Panc1 (cell line): ENCODE data around the gene BEGAIN. TPM values are rescaled to one million over a fixed set of nuclear protein-coding genes. Genes with fewer than 3 reads are reported as not detected.

Source experiments
- ATAC-seq: fragments of 200-7000 bp; cut with Tn5 transposase; 2 replicates; pipeline ENCODE4 v1.9.1; 2020; ENCODE audit warnings: mild to moderate bottlenecking, moderate library complexity
- BruUV-seq: library from RNA; stranded (reverse); fragments of 400-500 nt; replicated peaks from 2 replicates; lab custom pipeline; 2021; lab: Mats Ljungman, UMichigan
- CTCF ChIA-PET: fragments of 300-600 bp; sonication (Branson Sonifier 250); formaldehyde crosslinking; loops from one replicate; lab custom pipeline; 2022; ENCODE audit warnings: antibody characterized with exemption; lab: Charles Lee
- POLR2A ChIA-PET: fragments of 300-600 bp; sonication (Branson Sonifier 250); formaldehyde crosslinking; loops from one replicate; lab custom pipeline; 2022; ENCODE audit warnings: antibody characterized with exemption; lab: Charles Lee
- DNase-seq: peaks from one replicate; pipeline ENCODE4 v3.0.0-alpha.2; 2010; ENCODE audit warnings: low read depth, low spot score
- H3K27ac ChIP-seq: 2 replicates; pipeline ENCODE4 v1.5.1; 2011; ENCODE audit warnings: mild to moderate bottlenecking, low read length, inconsistent platforms
- H3K27me3 ChIP-seq: fragments of 200-500 bp; sonication (Bioruptor generic); 2 replicates; pipeline ENCODE4 v1.6.0; 2014; ENCODE audit warnings: low read length, inconsistent platforms; ENCODE audit not compliant: control insufficient read depth, insufficient read depth
- H3K36me3 ChIP-seq: fragments of 200-500 bp; sonication (Bioruptor generic); 2 replicates; pipeline ENCODE4 v1.5.1; 2014; ENCODE audit warnings: inconsistent platforms, mild to moderate bottlenecking, low read length, moderate library complexity; ENCODE audit not compliant: control insufficient read depth, insufficient read depth
- H3K4me1 ChIP-seq: 2 replicates; pipeline ENCODE4 v1.5.1; 2011; ENCODE audit warnings: inconsistent platforms, mild to moderate bottlenecking, low read length, moderate library complexity; ENCODE audit not compliant: control insufficient read depth, insufficient read depth
- H3K4me3 ChIP-seq, 2 experiments: 2 replicates each; pipeline ENCODE4 v1.5.1; 2011 to 2012; ENCODE audit warnings: low read depth in 2 of 2, low read length in 2 of 2, mild to moderate bottlenecking in 2 of 2, inconsistent platforms in 1 of 2, moderate library complexity in 1 of 2
- H3K9me3 ChIP-seq: fragments of 200-500 bp; sonication (Bioruptor generic); 2 replicates; pipeline ENCODE4 v1.5.1; 2014; ENCODE audit warnings: low read depth, mild to moderate bottlenecking, inconsistent platforms, low read length, moderate library complexity; ENCODE audit not compliant: control insufficient read depth, insufficient read depth
- POLR2AphosphoS5 ChIP-seq: IDR thresholded peaks from 2 replicates; pipeline ENCODE4 v1.6.1; 2012; ENCODE audit warnings: mild to moderate bottlenecking, low read depth, low read length, moderate library complexity
- SIN3A ChIP-seq: IDR thresholded peaks from 2 replicates; pipeline ENCODE4 v1.6.1; 2012; ENCODE audit warnings: low read depth, mild to moderate bottlenecking, low read length, moderate library complexity, borderline replicate concordance; ENCODE audit not compliant: insufficient read depth
- TCF7L2 ChIP-seq: IDR thresholded peaks from 2 replicates; pipeline ENCODE4 v1.6.1; 2011; ENCODE audit warnings: mild to moderate bottlenecking, low read depth, low read length, inconsistent platforms
- in situ Hi-C: cut with HindIII; loops from 2 replicates; pipeline ENCODE4 v1.10.0; 2016; ENCODE audit warnings: low sequenced_read_pairs, low pct_unique_long_range_greater_than_20kb
- intact Hi-C: fragments of 100-400 bp; cut with micrococcal nuclease; formaldehyde crosslinking; loops from one replicate; pipeline ENCODE4 v1.10.0; 2022; ENCODE audit not compliant: unreplicated experiment
- total RNA-seq: library from RNA; stranded (reverse); gene quantifications from one replicate; pipeline ENCODE4 v1.2.1, GENCODE V29; 2021; ENCODE audit not compliant: unreplicated experiment
- TF ChIP-seq, protein P1 (sequence below), 2 experiments: IDR thresholded peaks; 2 replicates each; pipeline ENCODE4 v1.6.1; 2011 to 2012; ENCODE audit warnings: low read depth in 2 of 2, control low read depth in 1 of 2, low read length in 1 of 2, mild to moderate bottlenecking in 1 of 2, moderate library complexity in 1 of 2; ENCODE audit not compliant: insufficient read depth in 1 of 2
- TF ChIP-seq, protein P2 (sequence below): fragments of 450-650 bp; IDR thresholded peaks from 2 replicates; pipeline ENCODE4 v1.5.1; 2017; ENCODE audit warnings: mild to moderate bottlenecking

BEGAIN gene
- total RNA-seq, 1 experiment from 2014 or later = 26.5 TPM

DNA sequence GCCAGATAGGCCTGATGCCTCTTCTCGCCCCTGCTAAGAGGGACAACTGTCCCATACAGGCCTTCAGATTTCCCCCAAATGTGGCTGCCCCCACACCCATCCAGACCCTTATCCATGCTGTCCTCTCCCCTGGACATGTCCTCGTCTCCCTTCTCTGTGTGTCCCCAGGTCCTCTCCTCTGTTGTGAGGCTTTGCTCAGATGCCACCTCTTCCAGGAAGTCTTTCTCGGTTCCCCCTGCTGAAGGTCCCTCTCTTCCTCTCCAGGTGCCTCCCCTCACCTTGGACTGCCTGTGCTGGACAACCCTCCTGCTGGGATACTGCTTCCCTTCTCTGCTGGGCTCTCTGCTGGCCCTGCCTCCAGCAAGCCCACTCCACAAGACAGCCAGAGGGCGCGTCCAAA, 33.7 kb downstream of the BEGAIN start:
- DNase-seq (no peak), ATAC-seq (no peak)
- in situ Hi-C loops (no loop called here), intact Hi-C loops (no loop called here)
- Histone ChIP-seq H3K9me3 (no peaks in the 10 kb centered on the region), H3K4me1 (peaks cover 54% of the 10 kb centered on the region), H3K27me3 (no peaks in the 10 kb centered on the region), H3K27ac (no peak overlapping the region), H3K36me3 (no peaks in the 10 kb centered on the region), H3K4me3 (no peak overlapping the region)
- BruUV-seq = no TSS peak
- CTCF ChIA-PET = no interaction called here
- TF ChIP-seq SIN3A (no peak), POLR2AphosphoS5 (no peak), TCF7L2 (no peak)
- TF ChIP-seq, protein P1, sequence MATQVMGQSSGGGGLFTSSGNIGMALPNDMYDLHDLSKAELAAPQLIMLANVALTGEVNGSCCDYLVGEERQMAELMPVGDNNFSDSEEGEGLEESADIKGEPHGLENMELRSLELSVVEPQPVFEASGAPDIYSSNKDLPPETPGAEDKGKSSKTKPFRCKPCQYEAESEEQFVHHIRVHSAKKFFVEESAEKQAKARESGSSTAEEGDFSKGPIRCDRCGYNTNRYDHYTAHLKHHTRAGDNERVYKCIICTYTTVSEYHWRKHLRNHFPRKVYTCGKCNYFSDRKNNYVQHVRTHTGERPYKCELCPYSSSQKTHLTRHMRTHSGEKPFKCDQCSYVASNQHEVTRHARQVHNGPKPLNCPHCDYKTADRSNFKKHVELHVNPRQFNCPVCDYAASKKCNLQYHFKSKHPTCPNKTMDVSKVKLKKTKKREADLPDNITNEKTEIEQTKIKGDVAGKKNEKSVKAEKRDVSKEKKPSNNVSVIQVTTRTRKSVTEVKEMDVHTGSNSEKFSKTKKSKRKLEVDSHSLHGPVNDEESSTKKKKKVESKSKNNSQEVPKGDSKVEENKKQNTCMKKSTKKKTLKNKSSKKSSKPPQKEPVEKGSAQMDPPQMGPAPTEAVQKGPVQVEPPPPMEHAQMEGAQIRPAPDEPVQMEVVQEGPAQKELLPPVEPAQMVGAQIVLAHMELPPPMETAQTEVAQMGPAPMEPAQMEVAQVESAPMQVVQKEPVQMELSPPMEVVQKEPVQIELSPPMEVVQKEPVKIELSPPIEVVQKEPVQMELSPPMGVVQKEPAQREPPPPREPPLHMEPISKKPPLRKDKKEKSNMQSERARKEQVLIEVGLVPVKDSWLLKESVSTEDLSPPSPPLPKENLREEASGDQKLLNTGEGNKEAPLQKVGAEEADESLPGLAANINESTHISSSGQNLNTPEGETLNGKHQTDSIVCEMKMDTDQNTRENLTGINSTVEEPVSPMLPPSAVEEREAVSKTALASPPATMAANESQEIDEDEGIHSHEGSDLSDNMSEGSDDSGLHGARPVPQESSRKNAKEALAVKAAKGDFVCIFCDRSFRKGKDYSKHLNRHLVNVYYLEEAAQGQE (IDR thresholded peaks at IDR 0.05; ENCODE audit: insufficient read depth in 1 of 2, low read depth in 2 of 2, low read length in 1 of 2) = no peak
- TF ChIP-seq, protein P2, sequence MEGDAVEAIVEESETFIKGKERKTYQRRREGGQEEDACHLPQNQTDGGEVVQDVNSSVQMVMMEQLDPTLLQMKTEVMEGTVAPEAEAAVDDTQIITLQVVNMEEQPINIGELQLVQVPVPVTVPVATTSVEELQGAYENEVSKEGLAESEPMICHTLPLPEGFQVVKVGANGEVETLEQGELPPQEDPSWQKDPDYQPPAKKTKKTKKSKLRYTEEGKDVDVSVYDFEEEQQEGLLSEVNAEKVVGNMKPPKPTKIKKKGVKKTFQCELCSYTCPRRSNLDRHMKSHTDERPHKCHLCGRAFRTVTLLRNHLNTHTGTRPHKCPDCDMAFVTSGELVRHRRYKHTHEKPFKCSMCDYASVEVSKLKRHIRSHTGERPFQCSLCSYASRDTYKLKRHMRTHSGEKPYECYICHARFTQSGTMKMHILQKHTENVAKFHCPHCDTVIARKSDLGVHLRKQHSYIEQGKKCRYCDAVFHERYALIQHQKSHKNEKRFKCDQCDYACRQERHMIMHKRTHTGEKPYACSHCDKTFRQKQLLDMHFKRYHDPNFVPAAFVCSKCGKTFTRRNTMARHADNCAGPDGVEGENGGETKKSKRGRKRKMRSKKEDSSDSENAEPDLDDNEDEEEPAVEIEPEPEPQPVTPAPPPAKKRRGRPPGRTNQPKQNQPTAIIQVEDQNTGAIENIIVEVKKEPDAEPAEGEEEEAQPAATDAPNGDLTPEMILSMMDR = no peak
- POLR2A ChIA-PET = no interaction called here

DNA sequence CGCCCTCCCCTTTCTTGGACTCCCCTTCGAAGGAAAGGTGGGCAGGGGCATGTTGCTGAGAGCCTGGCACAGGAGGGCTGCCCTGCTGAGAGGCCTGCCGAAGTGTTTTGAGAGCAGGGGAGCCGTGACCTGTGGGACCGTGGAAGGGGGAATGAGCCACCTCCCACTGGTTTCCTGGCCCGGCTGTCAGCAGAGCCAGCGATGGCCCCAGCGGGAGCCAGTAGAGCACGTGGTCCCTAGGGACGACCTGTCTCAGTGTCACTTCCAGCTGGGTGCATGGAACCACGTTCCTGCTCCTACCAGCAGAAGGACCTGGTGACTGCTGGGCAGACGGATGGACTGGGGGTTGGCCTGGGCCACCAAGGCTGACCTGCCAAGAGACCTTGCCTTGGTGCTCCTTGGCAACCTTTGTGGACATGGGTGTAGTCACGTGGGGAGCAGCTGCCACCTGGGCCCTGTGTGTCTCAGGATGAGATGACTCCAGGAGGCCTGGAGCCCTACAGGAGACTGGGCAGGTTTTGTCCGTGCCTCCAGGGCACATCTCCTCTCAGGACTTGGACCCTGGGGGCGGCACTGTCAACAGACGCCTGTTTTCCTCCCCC, 34.6 kb downstream of the BEGAIN start:
- no peaks in the 10 kb centered on the region for H3K27me3 ChIP-seq
- BruUV-seq = no TSS peak
- intact Hi-C loops = no loop called here
- CTCF ChIA-PET = no interaction called here
- H3K4me1 ChIP-seq = peaks cover 59% of the 10 kb centered on the region
- H3K9me3 ChIP-seq = no peaks in the 10 kb centered on the region
- POLR2A ChIA-PET = interaction anchor here (0.5 kb wide), 1 partner anchor 234 kb away, joined by 3 read pairs; no protein-coding TSS in a partner anchor
- ATAC-seq (no peak), DNase-seq (no peak)
- in situ Hi-C loops = no loop called here
- H3K27ac ChIP-seq = no peak overlapping the region
- no peak overlapping the region for H3K4me3 ChIP-seq
- no peaks in the 10 kb centered on the region for H3K36me3 ChIP-seq
- no peak for TF ChIP-seq SIN3A
- TF ChIP-seq POLR2AphosphoS5 = no peak
- no peak for TF ChIP-seq TCF7L2
- TF ChIP-seq, protein P2 = no peak
- TF ChIP-seq, protein P1 (IDR thresholded peaks at IDR 0.05; ENCODE audit: insufficient read depth in 1 of 2, low read depth in 2 of 2, low read length in 1 of 2) = no peak
